ENCODE results near the gene ZDHHC17.

DNA sequence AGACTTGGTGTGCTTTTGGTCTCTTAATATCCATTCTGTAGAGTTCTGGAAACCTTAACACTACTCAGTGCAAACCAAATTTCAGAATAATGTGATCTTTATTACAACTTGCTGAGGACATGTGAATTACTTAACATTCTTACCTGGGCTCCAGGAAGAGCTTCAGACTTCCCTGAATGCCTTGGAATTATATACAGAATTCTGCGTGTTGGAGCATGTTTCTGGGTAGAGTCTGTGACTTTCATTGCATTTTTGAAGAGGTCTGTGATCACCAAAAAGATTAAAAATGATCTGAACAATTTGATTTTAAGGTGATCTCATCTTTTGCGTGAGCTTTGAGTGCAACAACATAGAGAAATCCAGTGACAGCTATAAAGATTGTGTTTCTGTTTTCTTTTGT, 35.4 kb downstream of the ZDHHC17 start:
- TF ChIP-seq, protein P1, sequence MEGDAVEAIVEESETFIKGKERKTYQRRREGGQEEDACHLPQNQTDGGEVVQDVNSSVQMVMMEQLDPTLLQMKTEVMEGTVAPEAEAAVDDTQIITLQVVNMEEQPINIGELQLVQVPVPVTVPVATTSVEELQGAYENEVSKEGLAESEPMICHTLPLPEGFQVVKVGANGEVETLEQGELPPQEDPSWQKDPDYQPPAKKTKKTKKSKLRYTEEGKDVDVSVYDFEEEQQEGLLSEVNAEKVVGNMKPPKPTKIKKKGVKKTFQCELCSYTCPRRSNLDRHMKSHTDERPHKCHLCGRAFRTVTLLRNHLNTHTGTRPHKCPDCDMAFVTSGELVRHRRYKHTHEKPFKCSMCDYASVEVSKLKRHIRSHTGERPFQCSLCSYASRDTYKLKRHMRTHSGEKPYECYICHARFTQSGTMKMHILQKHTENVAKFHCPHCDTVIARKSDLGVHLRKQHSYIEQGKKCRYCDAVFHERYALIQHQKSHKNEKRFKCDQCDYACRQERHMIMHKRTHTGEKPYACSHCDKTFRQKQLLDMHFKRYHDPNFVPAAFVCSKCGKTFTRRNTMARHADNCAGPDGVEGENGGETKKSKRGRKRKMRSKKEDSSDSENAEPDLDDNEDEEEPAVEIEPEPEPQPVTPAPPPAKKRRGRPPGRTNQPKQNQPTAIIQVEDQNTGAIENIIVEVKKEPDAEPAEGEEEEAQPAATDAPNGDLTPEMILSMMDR (optimal IDR thresholded peaks at IDR 0.05 in 1 of 3, IDR thresholded peaks at IDR 0.05 in 1 of 3, conservative IDR thresholded peaks at IDR 0.05 in 1 of 3; ENCODE audit: extremely low read depth in 1 of 3, insufficient read depth in 2 of 3, low read length in 3 of 3): no peak
- TF ChIP-seq EZH2 (IDR thresholded peaks at IDR 0.05; ENCODE audit: low read length): no peak
